H1 (cell line): ENCODE data around the gene CAMK2G. TPM values are rescaled to one million over a fixed set of nuclear protein-coding genes. Genes with fewer than 3 reads are reported as not detected.

Experiments used
- CTCF ChIA-PET: fragments of 300-600 bp; sonication (Branson Sonifier 250); formaldehyde crosslinking; loops from one replicate; lab custom pipeline; 2021; ENCODE audit not compliant: partially characterized antibody; lab: Charles Lee
- POLR2A ChIA-PET: fragments of 300-600 bp; sonication (Branson Sonifier 250); formaldehyde crosslinking; loops from one replicate; lab custom pipeline; 2021; ENCODE audit warnings: inconsistent platforms; ENCODE audit not compliant: partially characterized antibody; lab: Charles Lee
- DNase-seq, 2 experiments: peaks; one replicate each; pipeline versions ENCODE4 v3.0.0 to v3.0.0-alpha.2; 2010 to 2022; ENCODE audit warnings: low spot score in 2 of 2, low read depth in 1 of 2, mixed read lengths in 1 of 2
- FAIRE-seq: peaks from 2 replicates; lab custom pipeline; 2011; peaks lifted over from hg19 to GRCh38; lab: Jason Lieb, UNC
- H2AFZ ChIP-seq: 2 replicates; pipeline ENCODE4 v1.8.1; 2012; ENCODE audit warnings: low read length, inconsistent platforms
- H2AK5ac ChIP-seq: 2 replicates; pipeline ENCODE4 v1.6.1; 2013; ENCODE audit warnings: low read depth, low read length
- H2BK120ac ChIP-seq: replicated peaks from 2 replicates; pipeline ENCODE3; 2013; ENCODE audit warnings: low read depth, low read length, inconsistent platforms
- H2BK12ac ChIP-seq: 2 replicates; pipeline ENCODE4 v1.6.1; 2013; ENCODE audit warnings: low read depth, low read length
- H2BK15ac ChIP-seq: 2 replicates; pipeline ENCODE4 v1.6.1; 2013; ENCODE audit warnings: low read length
- H2BK20ac ChIP-seq: 2 replicates; pipeline ENCODE4 v1.6.1; 2013; ENCODE audit warnings: low read length
- H2BK5ac ChIP-seq: 2 replicates; pipeline ENCODE4 v1.6.1; 2013; ENCODE audit warnings: low read depth, low read length
- H3K14ac ChIP-seq: 2 replicates; pipeline ENCODE4 v1.6.1; 2013; ENCODE audit warnings: inconsistent platforms; ENCODE audit not compliant: insufficient read length
- H3K18ac ChIP-seq: 2 replicates; pipeline ENCODE4 v1.6.1; 2013; ENCODE audit warnings: low read length; ENCODE audit errors: extremely low read depth
- H3K23ac ChIP-seq: 2 replicates; pipeline ENCODE4 v1.6.1; 2013; ENCODE audit warnings: inconsistent platforms; ENCODE audit not compliant: insufficient read length
- H3K23me2 ChIP-seq: 2 replicates; pipeline ENCODE4 v1.6.1; 2013; ENCODE audit warnings: low read depth, low read length
- H3K27ac ChIP-seq: 2 replicates; pipeline ENCODE4 v1.6.1; 2011; ENCODE audit warnings: low read depth, low read length, inconsistent platforms
- H3K27me3 ChIP-seq, 4 experiments: replicated peaks in 1 of 4; 1 replicate in 1 of 4; 2 replicates in 3 of 4; pipeline versions ENCODE4 v1.6.1 to v1.8.1; 2011 to 2013; ENCODE audit warnings: low read length in 3 of 4, mild to moderate bottlenecking in 3 of 4, inconsistent platforms in 2 of 4, mixed read lengths in 2 of 4, moderate library complexity in 1 of 4; ENCODE audit not compliant: control insufficient read depth in 3 of 4, insufficient read depth in 3 of 4; ENCODE audit errors: extremely low read depth in 1 of 4
- H3K36me3 ChIP-seq, 4 experiments: 2 replicates each; pipeline versions ENCODE4 v1.6.1 to v1.8.1; 2011 to 2013; ENCODE audit warnings: mild to moderate bottlenecking in 4 of 4, low read length in 3 of 4, moderate library complexity in 2 of 4, control low read depth in 1 of 4, inconsistent platforms in 1 of 4; ENCODE audit not compliant: insufficient read depth in 4 of 4, control insufficient read depth in 2 of 4
- H3K4ac ChIP-seq: replicated peaks from 2 replicates; pipeline ENCODE3; 2013; ENCODE audit warnings: low read length, low read depth, mixed read lengths, inconsistent platforms; ENCODE audit not compliant: insufficient read length
- H3K4me1 ChIP-seq, 4 experiments: replicated peaks in 1 of 4; 1 replicate in 1 of 4; 2 replicates in 3 of 4; pipeline versions ENCODE4 v1.6.1 to v1.8.1; 2011 to 2013; ENCODE audit warnings: low read length in 3 of 4, inconsistent platforms in 2 of 4, mixed read lengths in 1 of 4; ENCODE audit not compliant: insufficient read depth in 4 of 4, control insufficient read depth in 3 of 4
- H3K4me2 ChIP-seq, 2 experiments: 2 replicates each; pipeline versions ENCODE4 v1.6.1 to v1.8.1; 2011 to 2013; ENCODE audit warnings: low read depth in 2 of 2, low read length in 2 of 2, control low read depth in 1 of 2, inconsistent platforms in 1 of 2, mild to moderate bottlenecking in 1 of 2; ENCODE audit not compliant: insufficient read depth in 1 of 2
- H3K4me3 ChIP-seq, 4 experiments: fragments of 200-600, 300-600 bp in 1 of 4; sonication (generic), shearing (Covaris generic), sonication (Bioruptor Twin) in 1 of 4; 2 replicates each; pipeline versions ENCODE4 v1.5.1 to v1.8.1; 2011 to 2016; ENCODE audit warnings: low read length in 4 of 4, low read depth in 3 of 4, control low read depth in 2 of 4, inconsistent platforms in 2 of 4, mild to moderate bottlenecking in 2 of 4, mixed read lengths in 1 of 4, moderate library complexity in 1 of 4; ENCODE audit not compliant: insufficient read depth in 2 of 4; ENCODE audit errors: extremely low read depth in 1 of 4
- H3K56ac ChIP-seq: replicated peaks from 2 replicates; pipeline ENCODE3; 2013; ENCODE audit warnings: low read depth, mild to moderate bottlenecking, mixed read lengths, low read length, inconsistent platforms; ENCODE audit not compliant: insufficient read length
- H3K79me1 ChIP-seq: 2 replicates; pipeline ENCODE4 v1.6.1; 2013; ENCODE audit warnings: low read depth, low read length, control low read depth
- H3K79me2 ChIP-seq, 2 experiments: 2 replicates each; pipeline versions ENCODE4 v1.6.1 to v1.8.1; 2012 to 2013; ENCODE audit warnings: low read length in 2 of 2, mild to moderate bottlenecking in 2 of 2, inconsistent platforms in 1 of 2; ENCODE audit not compliant: insufficient read depth in 2 of 2, control insufficient read depth in 1 of 2
- H3K9ac ChIP-seq, 4 experiments: replicated peaks in 1 of 4; 1 replicate in 1 of 4; 2 replicates in 3 of 4; pipeline versions ENCODE4 v1.6.1 to v1.8.1; 2011 to 2013; ENCODE audit warnings: low read depth in 3 of 4, low read length in 3 of 4, control low read depth in 2 of 4, mild to moderate bottlenecking in 2 of 4, moderate library complexity in 2 of 4, inconsistent platforms in 1 of 4; ENCODE audit errors: extremely low read depth in 1 of 4
- H3K9me3 ChIP-seq, 2 experiments: 2 replicates each; pipeline versions ENCODE4 v1.6.1 to v1.8.1; 2012 to 2013; ENCODE audit warnings: mild to moderate bottlenecking in 2 of 2, moderate library complexity in 2 of 2, control low read depth in 1 of 2, inconsistent platforms in 1 of 2, low read depth in 1 of 2, low read length in 1 of 2, mixed read lengths in 1 of 2; ENCODE audit not compliant: insufficient read depth in 2 of 2
- H4K20me1 ChIP-seq, 2 experiments: replicated peaks in 1 of 2; 2 replicates each; pipeline versions ENCODE3 to v1.8.1; 2011 to 2013; ENCODE audit warnings: inconsistent platforms in 2 of 2, low read length in 2 of 2, mild to moderate bottlenecking in 1 of 2; ENCODE audit not compliant: insufficient read depth in 2 of 2, control insufficient read depth in 1 of 2
- H4K5ac ChIP-seq: 2 replicates; pipeline ENCODE4 v1.6.1; 2013; ENCODE audit warnings: low read length, low read depth, mixed read lengths, inconsistent platforms; ENCODE audit not compliant: insufficient read length
- H4K8ac ChIP-seq: 2 replicates; pipeline ENCODE4 v1.8.0; 2013; ENCODE audit warnings: mild to moderate bottlenecking, moderate library complexity, low read length, inconsistent platforms; ENCODE audit not compliant: insufficient read depth; ENCODE audit errors: extremely low read depth
- H4K91ac ChIP-seq: replicated peaks from 2 replicates; pipeline ENCODE3; 2013; ENCODE audit warnings: low read length, mixed read lengths, inconsistent platforms; ENCODE audit not compliant: insufficient read length
- EGR1 ChIP-seq: IDR thresholded peaks from 2 replicates; pipeline ENCODE4 v1.6.1; 2011; ENCODE audit warnings: low read depth, low read length, borderline replicate concordance
- EP300 ChIP-seq, 2 experiments: IDR thresholded peaks; 1 replicate in 1 of 2; 2 replicates in 1 of 2; pipeline ENCODE4 v1.6.1; 2011 to 2012; ENCODE audit warnings: low read depth in 2 of 2, low read length in 2 of 2, mild to moderate bottlenecking in 2 of 2, borderline replicate concordance in 1 of 2, inconsistent platforms in 1 of 2, moderate library complexity in 1 of 2
- MAFK ChIP-seq: IDR thresholded peaks from 2 replicates; pipeline ENCODE4 v1.6.1; 2012; ENCODE audit warnings: low read depth, mild to moderate bottlenecking, improper control_type of control experiment, low read length
- NRF1 ChIP-seq: IDR thresholded peaks from 2 replicates; pipeline ENCODE4 v1.6.1; 2011; ENCODE audit warnings: mild to moderate bottlenecking, low read depth, low read length, improper control_type of control experiment
- RAD21 ChIP-seq, 2 experiments: IDR thresholded peaks in 1 of 2; conservative IDR thresholded peaks in 1 of 2; 2 replicates each; pipeline ENCODE4 v1.6.1; 2011; ENCODE audit warnings: low read depth in 2 of 2, low read length in 2 of 2, improper control_type of control experiment in 1 of 2, inconsistent platforms in 1 of 2, mild to moderate bottlenecking in 1 of 2, moderate library complexity in 1 of 2
- RFX5 ChIP-seq: IDR thresholded peaks from 2 replicates; pipeline ENCODE4 v1.6.1; 2011; ENCODE audit warnings: low read depth, low read length, improper control_type of control experiment, borderline replicate concordance
- SRF ChIP-seq: IDR thresholded peaks from 2 replicates; pipeline ENCODE4 v1.6.1; 2011; ENCODE audit warnings: mild to moderate bottlenecking, low read depth, low read length, moderate library complexity
- TEAD4 ChIP-seq: IDR thresholded peaks from 2 replicates; pipeline ENCODE4 v1.6.1; 2012; ENCODE audit warnings: low read depth, low read length, inconsistent platforms, mixed read lengths
- ZNF274 ChIP-seq: IDR thresholded peaks from 2 replicates; pipeline ENCODE4 v1.7.0; 2012; ENCODE audit warnings: low read length, borderline replicate concordance; ENCODE audit errors: extremely low read depth
- WGBS, 2 experiments: shearing (Covaris generic) in 1 of 2; methylation state at CpG; one replicate each; pipeline versions ENCODE4 v1.1.6 to v1.1.7; 2013 to 2015; ENCODE audit warnings: low lambda C conversion rate in 2 of 2, mixed read lengths in 2 of 2, inconsistent platforms in 1 of 2, low coverage in 1 of 2, missing lambda C conversion rate in 1 of 2; ENCODE audit not compliant: insufficient replicate concordance in 2 of 2, insufficient coverage in 1 of 2, insufficient read length in 1 of 2; ENCODE audit errors: extremely low coverage in 1 of 2, missing lambda C conversion rate in 1 of 2; 5-methylcytosine and 5-hydroxymethylcytosine counted together
- polyA plus RNA-seq, 7 experiments: library from polyadenylated mRNA; depleted of rRNA in 3 of 7; stranded (reverse) in 5 of 7; unstranded in 2 of 7; fragments of >200 nt in 5 of 7; fragments of 200-250 nt in 2 of 7; gene quantifications; 1 replicate in 5 of 7; 2 replicates in 1 of 7; 4 replicates in 1 of 7; pipeline versions ENCODE4 v1.2.1 to v1.2.3, GENCODE V29; 2011 to 2013; ENCODE audit warnings: missing spikeins in 2 of 7, mixed read lengths in 2 of 7
- total RNA-seq: library from RNA; stranded (reverse); fragmentation: NEBNext Ultra II Directional; extraction: Animal tissue kit (Norgen Biotek cat#: 25700); gene quantifications from 2 replicates; pipeline ENCODE4 v1.2.1, GENCODE V29; 2021

The CAMK2G gene
- total and polyA plus RNA-seq, 2 of the 8 experiments (the other 6 are each of a cell fraction or from before 2014, with no cell fraction given): 28.9 to 31.7 TPM

GRCh38 chr10:73871295-73872189, 2.8 kb downstream of the CAMK2G start:
- Histone ChIP-seq H3K79me1 (peaks cover 25% of the 10 kb centered on the region), H3K27me3 (peaks cover 0 to 3% (median 0%) of the 10 kb centered on the region in 4 experiments; a peak in 1 of 7 replicates), H3K9ac (no peak overlapping the region), H2BK15ac (no peak overlapping the region), H3K4me2 (no peak overlapping the region), H4K8ac (no peak overlapping the region), H2BK5ac (no peak overlapping the region), H3K27ac (no peak overlapping the region), H3K23me2 (peaks cover 9% of the 10 kb centered on the region; the same call in 1 of the 2 replicates), H3K36me3 (peaks cover 4 to 29% (median 10%) of the 10 kb centered on the region in 4 experiments; a peak in 6 of 8 replicates), H2BK12ac (no peak overlapping the region), H3K79me2 (peaks cover 0 to 51% of the 10 kb centered on the region in 2 experiments; a peak in 3 of 4 replicates), H3K9me3 (no peaks in the 10 kb centered on the region), H4K20me1 (peaks cover 15 to 31% of the 10 kb centered on the region in 2 experiments), H3K14ac (no peak overlapping the region), H3K4me1 (peaks cover 0 to 22% (median 13%) of the 10 kb centered on the region in 4 experiments; a peak in 6 of 7 replicates), H3K18ac (no peak overlapping the region), H2BK120ac (no peak overlapping the region), H4K91ac (no peak overlapping the region), H4K5ac (no peak overlapping the region), H2AK5ac (no peak overlapping the region), H3K4me3 (no peak overlapping the region), H3K56ac (no peak overlapping the region), H3K4ac (no peak overlapping the region), H3K23ac (no peak overlapping the region), H2AFZ (no peak overlapping the region), H2BK20ac (no peak overlapping the region)
- DNase-seq (no peak), FAIRE-seq (no peak)
- CTCF ChIA-PET: interaction anchor here (1.2 to 18.1 kb wide), 7 partner anchors 7 to 85 kb away, joined by 3 to 243 read pairs (median 6); partner anchors contain the start of gene CAMK2G
- WGBS, 2 experiments: 89% methylated on average over 8 of the region's 8 CpGs; no CpG with 5 or more reads in 1 of the 2 experiments
- POLR2A ChIA-PET: interaction anchor here (1.0 to 1.2 kb wide), 3 partner anchors 8 to 99 kb away, joined by 3 read pairs; a partner anchor contains a TSS
- TF ChIP-seq MAFK: no peak
- no peak for TF ChIP-seq ZNF274
- no peak for TF ChIP-seq EP300 (IDR thresholded peaks at IDR 0.05; ENCODE audit: borderline replicate concordance in 1 of 2, low read depth in 2 of 2, low read length in 2 of 2)
- no peak for TF ChIP-seq TEAD4
- TF ChIP-seq NRF1: no peak
- no peak for TF ChIP-seq RFX5
- TF ChIP-seq SRF: no peak
- no peak for TF ChIP-seq EGR1
- no peak for TF ChIP-seq RAD21 (IDR thresholded peaks at IDR 0.05 in 1 of 2, conservative IDR thresholded peaks at IDR 0.05 in 1 of 2; ENCODE audit: low read depth in 2 of 2, low read length in 2 of 2)
